Spinal cord (tissue), 10 donors: ENCODE results near the gene PLA2G2C. TPM values are rescaled to one million over a fixed set of nuclear protein-coding genes. Genes with fewer than 3 reads are reported as not detected.

Experiments
- DNase-seq, 6 donors: peaks; one replicate each; pipeline versions ENCODE4 v3.0.0 to v3.0.0-alpha.2; 2013 to 2015; ENCODE audit warnings: low spot score in 6 of 6, low read depth in 4 of 6
- H3K27ac ChIP-seq: one replicate; pipeline ENCODE4 v1.5.1; 2013; ENCODE audit warnings: low read depth, low read length, control low read depth
- H3K27me3 ChIP-seq: one replicate; pipeline ENCODE4 v1.6.1; 2013; ENCODE audit warnings: low read length; ENCODE audit not compliant: control insufficient read depth, insufficient read depth
- H3K36me3 ChIP-seq: one replicate; pipeline ENCODE4 v1.6.1; 2013; ENCODE audit warnings: low read length; ENCODE audit not compliant: control insufficient read depth, insufficient read depth
- H3K4me1 ChIP-seq: one replicate; pipeline ENCODE4 v1.6.1; 2013; ENCODE audit warnings: low read length; ENCODE audit not compliant: control insufficient read depth, insufficient read depth
- H3K4me3 ChIP-seq: one replicate; pipeline ENCODE4 v1.5.1; 2013; ENCODE audit warnings: low read depth, low read length, control low read depth
- H3K9me3 ChIP-seq: one replicate; pipeline ENCODE4 v1.6.1; 2013; ENCODE audit warnings: low read length; ENCODE audit not compliant: control insufficient read depth, insufficient read depth
- WGBS: methylation state at CpG from one replicate; pipeline ENCODE4 v1.1.5; 2013; ENCODE audit warnings: missing lambda C conversion rate; ENCODE audit not compliant: insufficient coverage; 5-methylcytosine and 5-hydroxymethylcytosine counted together
- polyA plus RNA-seq, 2 donors: library from polyadenylated mRNA; unstranded; fragments of 120-200 nt; gene quantifications; one replicate each; pipeline ENCODE4 v1.2.1, GENCODE V29; 2013; ENCODE audit not compliant: insufficient read length in 2 of 2
- total RNA-seq, 2 donors: library from RNA; depleted of rRNA in 1 of 2; stranded (reverse); fragments of 120-200 nt in 1 of 2; fragments of >200 nt in 1 of 2; gene quantifications; one replicate each; pipeline versions ENCODE4 v1.2.3 to v1.2.4, GENCODE V29; 2013 to 2014
- donor health status: healthy.

The PLA2G2C gene
- total and polyA plus RNA-seq, 4 donors, result 0.08 to 0.40 TPM; not detected in 2

- Histone ChIP-seq H3K36me3 (no peaks in the 10 kb centered on the region), H3K4me1 (peaks cover 30% of the 10 kb centered on the region), H3K4me3 (no peak overlapping the region), H3K9me3 (no peaks in the 10 kb centered on the region), H3K27ac (peak overlapping the region; percentile 27), H3K27me3 (peaks cover 5% of the 10 kb centered on the region)
- no peak for DNase-seq
- WGBS, result 53% methylated on average over 4 of the region's 4 CpGs
These were observed 1.6 kb upstream of the PLA2G2C start for GRCh38 chr1:20187813-20188454.

- peaks cover 5% of the 10 kb centered on the region for H3K27me3 ChIP-seq
- WGBS, result 47% methylated on average over 6 of the region's 7 CpGs
- peak in 2 of 6 donors; percentile 52 to 66 for DNase-seq
- peak overlapping the region; percentile 55 for H3K27ac ChIP-seq
- H3K9me3 ChIP-seq, result no peaks in the 10 kb centered on the region
- peaks cover 30% of the 10 kb centered on the region for H3K4me1 ChIP-seq
- H3K36me3 ChIP-seq, result no peaks in the 10 kb centered on the region
- H3K4me3 ChIP-seq, result no peak overlapping the region
These were observed 940 bp upstream of the PLA2G2C start for GRCh38 chr1:20187103-20187812.

DNA sequence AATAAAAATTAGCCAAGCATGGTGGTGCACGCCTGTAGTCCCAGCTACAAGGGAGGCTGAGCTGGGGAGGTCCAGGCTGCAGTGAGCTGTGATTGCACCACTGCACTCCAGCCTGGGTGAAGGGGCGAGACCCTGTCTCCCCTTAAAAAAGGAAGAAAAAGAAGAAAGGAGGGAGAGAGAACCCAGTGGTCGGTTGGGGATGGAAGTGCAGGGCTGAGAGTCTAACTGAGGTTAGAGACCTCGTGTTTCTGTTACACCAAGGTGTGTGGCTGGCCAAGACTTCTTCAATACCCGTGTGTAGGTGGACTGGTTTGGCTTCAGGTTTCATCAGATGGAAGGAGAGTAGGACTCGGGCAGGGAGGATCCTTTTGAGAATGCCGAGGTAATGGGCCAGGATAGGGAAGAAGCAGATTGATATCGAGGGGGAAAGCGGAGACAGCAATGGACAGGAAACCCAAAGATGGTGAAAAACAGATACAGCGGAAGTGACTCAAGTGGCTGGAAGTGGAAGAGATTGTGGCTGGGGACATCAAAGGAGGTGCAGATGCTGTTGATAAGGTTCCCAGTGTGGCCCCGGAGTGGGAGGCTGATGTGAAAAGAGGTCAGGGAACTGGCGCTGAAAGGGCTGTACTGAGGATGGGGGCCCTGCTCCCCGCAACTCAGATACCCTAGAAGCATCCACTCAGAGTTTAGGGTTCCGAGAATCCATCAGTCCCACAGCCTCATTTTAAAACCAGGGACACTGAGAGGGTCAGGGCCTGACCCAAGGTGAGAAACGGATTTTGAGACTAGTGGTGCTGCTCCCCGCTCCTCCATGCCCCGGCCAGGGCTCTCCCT lies 1.1 kb downstream of the PLA2G2C start:
- Histone ChIP-seq H3K27ac (no peak overlapping the region), H3K27me3 (peaks cover 3% of the 10 kb centered on the region), H3K36me3 (no peaks in the 10 kb centered on the region), H3K4me3 (no peak overlapping the region), H3K4me1 (peaks cover 20% of the 10 kb centered on the region), H3K9me3 (no peaks in the 10 kb centered on the region)
- no peak for DNase-seq
- WGBS, result 86% methylated on average over 14 of the region's 17 CpGs

DNA sequence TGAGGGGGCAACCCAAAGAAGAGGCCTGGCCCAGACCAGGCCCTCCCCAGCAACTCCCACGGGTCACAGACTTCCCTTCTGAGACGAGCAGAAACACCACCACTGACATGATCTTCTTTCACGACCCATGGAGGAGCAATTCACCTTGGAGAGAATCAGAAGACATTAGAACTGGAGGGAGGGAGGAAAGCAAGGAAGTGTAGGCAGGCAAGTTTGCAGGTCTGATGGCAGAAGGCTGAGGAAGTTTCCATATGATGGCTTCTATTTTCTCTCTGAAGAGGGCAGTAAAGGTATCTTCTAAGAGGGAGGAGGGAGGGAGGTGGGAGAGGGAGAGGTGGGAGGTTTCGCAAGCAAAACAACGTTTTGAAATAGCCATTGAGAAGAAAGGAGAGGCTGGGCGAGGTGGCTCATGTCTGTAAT lies 1.8 kb downstream of the PLA2G2C start:
- Histone ChIP-seq H3K36me3 (no peaks in the 10 kb centered on the region), H3K4me3 (no peak overlapping the region), H3K4me1 (peaks cover 20% of the 10 kb centered on the region), H3K27ac (no peak overlapping the region), H3K27me3 (peaks cover 3% of the 10 kb centered on the region), H3K9me3 (no peaks in the 10 kb centered on the region)
- 60% methylated on average over 2 of the region's 6 CpGs for WGBS
- peak in 1 of 6 donors; percentile 34 for DNase-seq

GRCh38 chr1:20183616-20184271 lies 2.6 kb downstream of the PLA2G2C start:
- Histone ChIP-seq H3K27me3 (peaks cover 3% of the 10 kb centered on the region), H3K4me1 (peaks cover 22% of the 10 kb centered on the region), H3K27ac (no peak overlapping the region), H3K9me3 (no peaks in the 10 kb centered on the region), H3K4me3 (no peak overlapping the region), H3K36me3 (no peaks in the 10 kb centered on the region)
- DNase-seq, result peak in 1 of 6 donors; percentile 24
- 74% methylated on average over 6 of the region's 13 CpGs for WGBS

DNA sequence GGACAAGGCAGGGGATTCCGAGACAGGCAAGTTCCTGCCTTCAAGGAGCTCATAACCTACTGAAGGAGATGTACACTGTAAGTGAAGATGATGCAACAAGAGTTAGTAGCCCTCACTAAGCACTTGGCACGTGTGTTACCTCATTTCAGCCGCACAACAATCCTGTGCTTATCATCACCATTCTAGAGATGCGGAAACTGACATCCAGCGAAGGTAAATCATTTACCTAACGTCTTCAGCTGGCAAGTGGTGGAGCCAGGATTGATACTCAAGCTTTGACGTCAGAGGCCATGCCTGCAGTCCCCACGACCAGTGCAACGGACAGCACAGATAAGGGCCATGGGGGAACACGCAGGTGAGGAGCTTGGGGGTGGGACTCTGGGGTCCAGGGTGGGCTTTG lies 3.3 kb downstream of the PLA2G2C start:
- Histone ChIP-seq H3K4me1 (peaks cover 24% of the 10 kb centered on the region), H3K4me3 (no peak overlapping the region), H3K9me3 (no peaks in the 10 kb centered on the region), H3K27me3 (peaks cover 3% of the 10 kb centered on the region), H3K27ac (no peak overlapping the region), H3K36me3 (no peaks in the 10 kb centered on the region)
- WGBS, result 88% methylated on average over 7 of the region's 10 CpGs
- DNase-seq, result no peak

GRCh38 chr1:20182415-20182814 lies 3.9 kb downstream of the PLA2G2C start:
- no peaks in the 10 kb centered on the region for H3K36me3 ChIP-seq
- H3K4me1 ChIP-seq, result peaks cover 23% of the 10 kb centered on the region
- H3K4me3 ChIP-seq, result no peak overlapping the region
- DNase-seq, result no peak
- H3K27ac ChIP-seq, result no peak overlapping the region
- H3K27me3 ChIP-seq, result peaks cover 3% of the 10 kb centered on the region
- H3K9me3 ChIP-seq, result no peaks in the 10 kb centered on the region

GRCh38 chr1:20180844-20181207 lies 5.5 kb downstream of the PLA2G2C start:
- WGBS, result 50% methylated on average over 2 of the region's 3 CpGs

GRCh38 chr1:20180129-20180843 lies 6.0 kb downstream of the PLA2G2C start:
- no peak for DNase-seq
- Histone ChIP-seq H3K9me3 (no peaks in the 10 kb centered on the region), H3K4me1 (peaks cover 4% of the 10 kb centered on the region), H3K4me3 (no peak overlapping the region), H3K27ac (no peak overlapping the region), H3K27me3 (no peaks in the 10 kb centered on the region), H3K36me3 (no peaks in the 10 kb centered on the region)
- WGBS, result 88% methylated on average over 5 of the region's 6 CpGs

More at GRCh38 chr1:20180844-20181207, 5.5 kb downstream of the PLA2G2C start:
- no peaks in the 10 kb centered on the region for H3K36me3 ChIP-seq
- no peaks in the 10 kb centered on the region for H3K9me3 ChIP-seq
- peaks cover 3% of the 10 kb centered on the region for H3K27me3 ChIP-seq
- no peak overlapping the region for H3K4me3 ChIP-seq
- DNase-seq, result no peak
- peaks cover 9% of the 10 kb centered on the region for H3K4me1 ChIP-seq
- H3K27ac ChIP-seq, result no peak overlapping the region
